ENCODE data around the gene KRT81. TPM values are rescaled to one million over a fixed set of nuclear protein-coding genes. Genes with fewer than 3 reads are reported as not detected.

The KRT81 gene
- not detected for polyA plus RNA-seq (ENCODE audit: low read depth in 6 of 6)

GRCh38 chr12:52291267-52291935, at the start of gene KRT81:
Gene KRT81, minus strand, starts transcription at chr12:52291534. Its CDS starts 69 bp downstream, at chr12:52291465.
- H3K27me3 Mint-ChIP-seq, result peaks cover 16 to 39% (median 37%) of the 10 kb centered on the region in 3 donors
- no peak for DNase-seq
- H3K27ac Mint-ChIP-seq, result no peak within 1 kb of the TSS
- no peak for ATAC-seq (ENCODE audit: low read depth in 2 of 2)
- no peaks in the 10 kb centered on the region for H3K36me3 Mint-ChIP-seq
- H3K9me3 Mint-ChIP-seq, result peaks cover 0 to 5% (median 0%) of the 10 kb centered on the region in 7 donors
- peaks cover 0 to 6% (median 2%) of the 10 kb centered on the region in 3 donors for H3K4me1 Mint-ChIP-seq
- H3K4me3 Mint-ChIP-seq, result no peak within 1 kb of the TSS

- H3K27me3 Mint-ChIP-seq, result peaks cover 4 to 24% (median 10%) of the 10 kb centered on the region in 3 donors
- H3K27ac Mint-ChIP-seq, result no peak overlapping the region
- H3K4me1 Mint-ChIP-seq, result no peaks in the 10 kb centered on the region
- H3K9me3 Mint-ChIP-seq, result peaks cover 4 to 23% (median 14%) of the 10 kb centered on the region in 7 donors
- DNase-seq (no peak), ATAC-seq (ENCODE audit: low read depth in 2 of 2) (no peak)
- H3K4me3 Mint-ChIP-seq, result no peak overlapping the region
- peaks cover 0 to 8% of the 10 kb centered on the region in 2 donors for H3K36me3 Mint-ChIP-seq
Measured at GRCh38 chr12:52338241-52338960, 47.1 kb upstream of the KRT81 start.

- Mint-ChIP-seq H3K4me1 (no peaks in the 10 kb centered on the region), H3K36me3 (peaks cover 0 to 8% of the 10 kb centered on the region in 2 donors), H3K4me3 (no peak overlapping the region), H3K27ac (no peak overlapping the region), H3K9me3 (peaks cover 4 to 23% (median 14%) of the 10 kb centered on the region in 7 donors), H3K27me3 (peaks cover 2 to 32% (median 8%) of the 10 kb centered on the region in 3 donors)
- no peak for DNase-seq
- ATAC-seq (ENCODE audit: low read depth in 2 of 2), result no peak
Measured at GRCh38 chr12:52337054-52337453, 45.7 kb upstream of the KRT81 start.

GRCh38 chr12:52336641-52337040, 45.3 kb upstream of the KRT81 start:
- Mint-ChIP-seq H3K4me3 (no peak overlapping the region), H3K36me3 (peaks cover 0 to 8% of the 10 kb centered on the region in 2 donors), H3K27ac (no peak overlapping the region), H3K27me3 (peaks cover 4 to 36% (median 6%) of the 10 kb centered on the region in 3 donors), H3K9me3 (peaks cover 4 to 23% (median 14%) of the 10 kb centered on the region in 7 donors), H3K4me1 (no peaks in the 10 kb centered on the region)
- ATAC-seq (ENCODE audit: low read depth in 2 of 2) (no peak), DNase-seq (no peak)

- Mint-ChIP-seq H3K4me1 (no peaks in the 10 kb centered on the region), H3K27ac (peak overlapping the region in 1 of 6 donors; percentile 18), H3K36me3 (peaks cover 0 to 8% of the 10 kb centered on the region in 2 donors), H3K9me3 (peaks cover 4 to 23% (median 14%) of the 10 kb centered on the region in 7 donors), H3K27me3 (peaks cover 2 to 39% (median 6%) of the 10 kb centered on the region in 3 donors), H3K4me3 (no peak overlapping the region)
- ATAC-seq (ENCODE audit: low read depth in 2 of 2) (no peak), DNase-seq (no peak)
Measured at GRCh38 chr12:52335598-52336262, 44.4 kb upstream of the KRT81 start.

GRCh38 chr12:52334185-52334584, 42.9 kb upstream of the KRT81 start:
- peaks cover 4 to 23% (median 14%) of the 10 kb centered on the region in 7 donors for H3K9me3 Mint-ChIP-seq

GRCh38 chr12:52333321-52333720, 42.0 kb upstream of the KRT81 start:
- DNase-seq, result no peak
- no peak for ATAC-seq (ENCODE audit: low read depth in 2 of 2)
- H3K4me1 Mint-ChIP-seq, result no peaks in the 10 kb centered on the region
- no peak overlapping the region for H3K27ac Mint-ChIP-seq
- peaks cover 4 to 23% (median 6%) of the 10 kb centered on the region in 7 donors for H3K9me3 Mint-ChIP-seq
- H3K36me3 Mint-ChIP-seq, result peaks cover 0 to 8% of the 10 kb centered on the region in 2 donors
- H3K4me3 Mint-ChIP-seq, result no peak overlapping the region
- peaks cover 0 to 34% (median 16%) of the 10 kb centered on the region in 3 donors for H3K27me3 Mint-ChIP-seq

More at GRCh38 chr12:52334185-52334584, 42.9 kb upstream of the KRT81 start:
- Mint-ChIP-seq H3K27ac (no peak overlapping the region), H3K4me1 (no peaks in the 10 kb centered on the region), H3K36me3 (peaks cover 0 to 8% of the 10 kb centered on the region in 2 donors), H3K4me3 (no peak overlapping the region), H3K27me3 (peaks cover 0 to 37% (median 9%) of the 10 kb centered on the region in 3 donors)
- no peak for DNase-seq
- no peak for ATAC-seq (ENCODE audit: low read depth in 2 of 2)

- peaks cover 4 to 36% (median 19%) of the 10 kb centered on the region in 3 donors for H3K27me3 Mint-ChIP-seq
- H3K4me1 Mint-ChIP-seq, result peaks cover 1 to 2% (median 1%) of the 10 kb centered on the region in 3 donors
- H3K27ac Mint-ChIP-seq, result no peak overlapping the region
Measured at GRCh38 chr12:52332381-52332780, 41.0 kb upstream of the KRT81 start.

GRCh38 chr12:52331833-52332232, 40.5 kb upstream of the KRT81 start:
- Mint-ChIP-seq H3K9me3 (peaks cover 4 to 17% (median 6%) of the 10 kb centered on the region in 7 donors), H3K4me3 (no peak overlapping the region), H3K36me3 (peaks cover 0 to 7% of the 10 kb centered on the region in 2 donors), H3K27me3 (peaks cover 5 to 40% (median 24%) of the 10 kb centered on the region in 3 donors), H3K27ac (peak overlapping the region in 1 of 6 donors; percentile 0), H3K4me1 (peaks cover 3 to 6% (median 5%) of the 10 kb centered on the region in 3 donors)
- ATAC-seq (ENCODE audit: low read depth in 2 of 2), result no peak
- no peak for DNase-seq

More at GRCh38 chr12:52332381-52332780, 41.0 kb upstream of the KRT81 start:
- ATAC-seq (ENCODE audit: low read depth in 2 of 2) (no peak), DNase-seq (no peak)
- Mint-ChIP-seq H3K9me3 (peaks cover 4 to 22% (median 6%) of the 10 kb centered on the region in 7 donors), H3K36me3 (peaks cover 0 to 8% of the 10 kb centered on the region in 2 donors), H3K4me3 (no peak overlapping the region)

GRCh38 chr12:52331039-52331438, 39.7 kb upstream of the KRT81 start:
- DNase-seq, result no peak
- H3K4me3 Mint-ChIP-seq, result no peak overlapping the region
- ATAC-seq (ENCODE audit: low read depth in 2 of 2), result no peak
- H3K36me3 Mint-ChIP-seq, result no peaks in the 10 kb centered on the region
- H3K9me3 Mint-ChIP-seq, result peaks cover 0 to 10% (median 0%) of the 10 kb centered on the region in 7 donors
- H3K27me3 Mint-ChIP-seq, result peaks cover 5 to 40% (median 30%) of the 10 kb centered on the region in 3 donors
- peaks cover 3 to 6% (median 5%) of the 10 kb centered on the region in 3 donors for H3K4me1 Mint-ChIP-seq
- H3K27ac Mint-ChIP-seq, result no peak overlapping the region

GRCh38 chr12:52327830-52328500, 36.6 kb upstream of the KRT81 start:
- H3K27me3 Mint-ChIP-seq, result peaks cover 24 to 57% (median 51%) of the 10 kb centered on the region in 3 donors
- H3K36me3 Mint-ChIP-seq, result no peaks in the 10 kb centered on the region
- no peak overlapping the region for H3K27ac Mint-ChIP-seq
- H3K4me1 Mint-ChIP-seq, result peaks cover 3 to 6% (median 5%) of the 10 kb centered on the region in 3 donors
- no peak overlapping the region for H3K4me3 Mint-ChIP-seq
- ATAC-seq (ENCODE audit: low read depth in 2 of 2), result no peak
- no peaks in the 10 kb centered on the region for H3K9me3 Mint-ChIP-seq
- no peak for DNase-seq

- Mint-ChIP-seq H3K4me1 (peaks cover 3 to 6% (median 5%) of the 10 kb centered on the region in 3 donors), H3K4me3 (no peak overlapping the region), H3K36me3 (no peaks in the 10 kb centered on the region), H3K27ac (peak overlapping the region in 1 of 6 donors; percentile 2), H3K9me3 (no peaks in the 10 kb centered on the region), H3K27me3 (peaks cover 26 to 64% (median 55%) of the 10 kb centered on the region in 3 donors)
- DNase-seq, result peak; percentile 36
- ATAC-seq (ENCODE audit: low read depth in 2 of 2), result peak; percentile 71 to 72
Measured at GRCh38 chr12:52327052-52327829, 35.9 kb upstream of the KRT81 start.

Data from naive B cell (primary cell).